ENCODE results near the gene PPP1CC. TPM values are rescaled to one million over a fixed set of nuclear protein-coding genes. Genes with fewer than 3 reads are reported as not detected.

PPP1CC gene
- total RNA-seq, 2 experiments from 2014 or later: 146 to 264 TPM

DNA sequence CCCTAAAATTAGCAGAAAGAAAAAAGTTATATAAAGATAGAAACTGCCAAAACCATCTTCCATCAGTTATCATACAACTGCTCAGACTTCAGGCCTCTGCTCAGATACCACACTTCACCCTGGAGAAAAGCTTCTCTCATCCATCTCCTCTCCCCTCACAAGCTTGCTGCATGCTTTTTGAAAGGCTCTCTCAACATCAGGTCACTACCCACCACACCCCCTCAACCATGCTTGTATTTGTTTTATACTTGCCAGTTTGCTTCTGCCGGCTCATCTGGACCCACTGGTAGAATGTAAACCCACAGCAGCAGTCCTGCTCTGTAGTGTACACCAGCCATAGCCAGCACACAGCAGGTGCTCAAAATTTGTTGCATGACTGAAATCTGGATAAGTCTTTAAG lies 8.8 kb downstream of the PPP1CC start:
- Histone ChIP-seq H3K9me3 (ENCODE audit: low read length) (no peaks in the 10 kb centered on the region), H3K27ac (ENCODE audit: low read depth, low read length, poor library complexity, severe bottlenecking) (no peak overlapping the region), H3K4me3 (ENCODE audit: low read depth, low read length, poor library complexity, severe bottlenecking) (no peak overlapping the region), H2AFZ (ENCODE audit: low read length) (no peak overlapping the region), H3K4me2 (ENCODE audit: low read length) (no peak overlapping the region; the same call in 1 of the 2 replicates), H3K4me1 (ENCODE audit: insufficient read depth, low read length, poor library complexity, severe bottlenecking) (peaks cover 36% of the 10 kb centered on the region), H3K9me2 (ENCODE audit: insufficient read depth, low read length) (no peaks in the 10 kb centered on the region), H3K36me3 (ENCODE audit: insufficient read depth, low read length) (peaks cover 99% of the 10 kb centered on the region), H3K79me2 (ENCODE audit: insufficient read depth, low read depth, low read length) (peaks cover 100% of the 10 kb centered on the region), H4K20me1 (ENCODE audit: insufficient read depth, low read length) (peaks cover 45% of the 10 kb centered on the region)
- ChIA-PET POLR2A (interaction anchor here (0.6 to 1.2 kb wide), 4 partner anchors 8 to 344 kb away, joined by 3 to 6 read pairs (median 4); partner anchors contain the start of gene PPP1CC), CTCF (ENCODE audit: unreplicated experiment) (interaction anchor here (0.5 kb wide), 1 partner anchor 268 kb away, joined by 3 read pairs; no protein-coding TSS in a partner anchor)
- BruUV-seq (replicated peaks): no TSS peak
- no peak for TF ChIP-seq EZH2phosphoT487 (IDR thresholded peaks at IDR 0.05; ENCODE audit: borderline replicate concordance, low read depth, low read length)
- TF ChIP-seq, protein P1, sequence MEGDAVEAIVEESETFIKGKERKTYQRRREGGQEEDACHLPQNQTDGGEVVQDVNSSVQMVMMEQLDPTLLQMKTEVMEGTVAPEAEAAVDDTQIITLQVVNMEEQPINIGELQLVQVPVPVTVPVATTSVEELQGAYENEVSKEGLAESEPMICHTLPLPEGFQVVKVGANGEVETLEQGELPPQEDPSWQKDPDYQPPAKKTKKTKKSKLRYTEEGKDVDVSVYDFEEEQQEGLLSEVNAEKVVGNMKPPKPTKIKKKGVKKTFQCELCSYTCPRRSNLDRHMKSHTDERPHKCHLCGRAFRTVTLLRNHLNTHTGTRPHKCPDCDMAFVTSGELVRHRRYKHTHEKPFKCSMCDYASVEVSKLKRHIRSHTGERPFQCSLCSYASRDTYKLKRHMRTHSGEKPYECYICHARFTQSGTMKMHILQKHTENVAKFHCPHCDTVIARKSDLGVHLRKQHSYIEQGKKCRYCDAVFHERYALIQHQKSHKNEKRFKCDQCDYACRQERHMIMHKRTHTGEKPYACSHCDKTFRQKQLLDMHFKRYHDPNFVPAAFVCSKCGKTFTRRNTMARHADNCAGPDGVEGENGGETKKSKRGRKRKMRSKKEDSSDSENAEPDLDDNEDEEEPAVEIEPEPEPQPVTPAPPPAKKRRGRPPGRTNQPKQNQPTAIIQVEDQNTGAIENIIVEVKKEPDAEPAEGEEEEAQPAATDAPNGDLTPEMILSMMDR (conservative IDR thresholded peaks at IDR 0.05; ENCODE audit: low read length): no peak
- intact Hi-C loops (cut with micrococcal nuclease; ENCODE audit: unreplicated experiment): no loop called here
- no peak for DNase-seq (ENCODE audit: low spot score)

DNA sequence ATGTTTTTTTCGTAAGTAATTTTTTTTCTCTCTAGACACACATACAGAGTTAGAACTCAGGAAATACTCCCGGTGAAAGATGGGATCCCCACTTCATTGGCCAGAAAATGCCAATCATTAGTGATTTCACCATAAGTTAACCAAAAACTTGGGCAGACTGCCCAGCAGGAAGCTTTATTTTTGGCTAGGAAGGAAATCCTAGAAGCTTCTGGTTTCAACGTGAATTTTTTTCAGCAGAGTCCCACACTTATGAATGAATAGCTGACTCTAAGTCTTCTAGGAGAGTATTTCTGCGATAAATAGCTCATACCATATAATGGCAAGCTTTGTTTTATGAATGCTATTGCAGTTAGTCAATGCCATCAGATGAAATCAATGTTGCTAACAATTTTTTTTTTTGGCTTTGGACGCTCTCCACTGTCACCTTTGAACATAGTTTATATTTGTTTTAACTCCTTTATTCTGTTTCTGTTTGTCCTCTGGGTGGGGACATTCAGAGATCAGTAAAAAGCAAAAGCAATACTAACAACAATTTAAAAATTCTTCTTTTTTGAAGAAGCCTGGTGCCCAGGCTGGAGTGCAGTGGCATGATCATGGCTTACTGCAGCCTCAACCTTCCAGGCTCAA lies 9.5 kb downstream of the PPP1CC start:
- intact Hi-C loops (cut with micrococcal nuclease; ENCODE audit: unreplicated experiment): no loop called here
- TF ChIP-seq EZH2phosphoT487 (IDR thresholded peaks at IDR 0.05; ENCODE audit: borderline replicate concordance, low read depth, low read length): no peak
- TF ChIP-seq, protein P1 (conservative IDR thresholded peaks at IDR 0.05; ENCODE audit: low read length): no peak
- Histone ChIP-seq H3K79me2 (ENCODE audit: insufficient read depth, low read depth, low read length) (peaks cover 100% of the 10 kb centered on the region), H3K9me3 (ENCODE audit: low read length) (no peaks in the 10 kb centered on the region), H3K4me1 (ENCODE audit: insufficient read depth, low read length, poor library complexity, severe bottlenecking) (peaks cover 29% of the 10 kb centered on the region), H3K4me2 (ENCODE audit: low read length) (no peak overlapping the region), H2AFZ (ENCODE audit: low read length) (no peak overlapping the region), H3K4me3 (ENCODE audit: low read depth, low read length, poor library complexity, severe bottlenecking) (no peak overlapping the region), H3K36me3 (ENCODE audit: insufficient read depth, low read length) (peaks cover 99% of the 10 kb centered on the region), H3K9me2 (ENCODE audit: insufficient read depth, low read length) (no peaks in the 10 kb centered on the region), H4K20me1 (ENCODE audit: insufficient read depth, low read length) (peaks cover 42% of the 10 kb centered on the region), H3K27ac (ENCODE audit: low read depth, low read length, poor library complexity, severe bottlenecking) (no peak overlapping the region)
- no peak for DNase-seq (ENCODE audit: low spot score)
- BruUV-seq (replicated peaks): no TSS peak
- CTCF ChIA-PET (ENCODE audit: unreplicated experiment): no interaction called here
- POLR2A ChIA-PET: interaction anchor here (0.5 to 1.2 kb wide), 5 partner anchors 9 to 343 kb away, joined by 3 to 6 read pairs (median 4); partner anchors contain the start of gene PPP1CC

- no peak overlapping the region for H3K4me2 ChIP-seq (ENCODE audit: low read length)
- intact Hi-C loops (cut with micrococcal nuclease; ENCODE audit: unreplicated experiment): no loop called here
- H3K79me2 ChIP-seq (ENCODE audit: insufficient read depth, low read depth, low read length): peaks cover 100% of the 10 kb centered on the region
- H3K4me1 ChIP-seq (ENCODE audit: insufficient read depth, low read length, poor library complexity, severe bottlenecking): peaks cover 26% of the 10 kb centered on the region
- H3K27ac ChIP-seq (ENCODE audit: low read depth, low read length, poor library complexity, severe bottlenecking): no peak overlapping the region
- no TSS peak for BruUV-seq (replicated peaks)
- H2AFZ ChIP-seq (ENCODE audit: low read length): no peak overlapping the region
- POLR2A ChIA-PET: interaction anchor here (1.2 kb wide), 2 partner anchors 9 to 11 kb away, joined by 3 to 5 read pairs; partner anchors contain the start of gene PPP1CC
- H3K9me3 ChIP-seq (ENCODE audit: low read length): no peaks in the 10 kb centered on the region
- H3K36me3 ChIP-seq (ENCODE audit: insufficient read depth, low read length): peaks cover 99% of the 10 kb centered on the region
- H4K20me1 ChIP-seq (ENCODE audit: insufficient read depth, low read length): peaks cover 38% of the 10 kb centered on the region
- no peak overlapping the region for H3K4me3 ChIP-seq (ENCODE audit: low read depth, low read length, poor library complexity, severe bottlenecking)
- no peaks in the 10 kb centered on the region for H3K9me2 ChIP-seq (ENCODE audit: insufficient read depth, low read length)
- no peak for DNase-seq (ENCODE audit: low spot score)
- CTCF ChIA-PET (ENCODE audit: unreplicated experiment): no interaction called here
- TF ChIP-seq EZH2phosphoT487 (IDR thresholded peaks at IDR 0.05; ENCODE audit: borderline replicate concordance, low read depth, low read length): no peak
- TF ChIP-seq, protein P1 (conservative IDR thresholded peaks at IDR 0.05; ENCODE audit: low read length): no peak
These were observed 10.1 kb downstream of the PPP1CC start for GRCh38 chr12:110732572-110732971.

Data from OCI-LY7 (cell line).